Measurements from ENCODE around the gene TAF4B.
"Not testable (repeated sequence)": the region's sequence is repeated elsewhere in the genome, so short reads cannot be mapped to it uniquely, and the experiment has no call there.

Gene TAF4B

GRCh38 chr18:26237363-26237762 lies 11.1 kb downstream of the TAF4B start:
- not testable (repeated sequence) for DNase-seq

- not testable (repeated sequence) for DNase-seq
Measured at GRCh38 chr18:26238718-26239117, 12.5 kb downstream of the TAF4B start.

- not testable (repeated sequence) for DNase-seq
Measured at GRCh38 chr18:26242392-26242791, 16.1 kb downstream of the TAF4B start.

GRCh38 chr18:26245434-26245833 lies 19.2 kb downstream of the TAF4B start:
- not testable (repeated sequence) for DNase-seq

GRCh38 chr18:26252411-26252810 lies 26.2 kb downstream of the TAF4B start:
- no peak for DNase-seq

GRCh38 chr18:26254808-26255207 lies 28.6 kb downstream of the TAF4B start:
- DNase-seq, result not testable (repeated sequence)

- DNase-seq, result no peak
Measured at GRCh38 chr18:26255695-26256622, 29.7 kb downstream of the TAF4B start.

GRCh38 chr18:26258711-26259110 lies 32.5 kb downstream of the TAF4B start:
- no peak for DNase-seq

GRCh38 chr18:26259416-26259815 lies 33.2 kb downstream of the TAF4B start:
- not testable (repeated sequence) for DNase-seq

- DNase-seq, result no peak
Measured at GRCh38 chr18:26262156-26262555, 35.9 kb downstream of the TAF4B start.

- DNase-seq, result no peak
Measured at GRCh38 chr18:26267357-26267930, 41.2 kb downstream of the TAF4B start.

GRCh38 chr18:26268454-26268853 lies 42.2 kb downstream of the TAF4B start:
- DNase-seq, result peak; percentile 7

- DNase-seq, result no peak
Measured at GRCh38 chr18:26271917-26272549, 45.8 kb downstream of the TAF4B start.

- no peak for DNase-seq
Measured at GRCh38 chr18:26277374-26277773, 51.1 kb downstream of the TAF4B start.

GRCh38 chr18:26279428-26279827 lies 53.2 kb downstream of the TAF4B start:
- DNase-seq, result no peak

- DNase-seq, result no peak
Measured at GRCh38 chr18:26286008-26286407, 59.8 kb downstream of the TAF4B start.

GRCh38 chr18:26287644-26288043 lies 61.4 kb downstream of the TAF4B start:
- no peak for DNase-seq

GRCh38 chr18:26290385-26290784 lies 64.1 kb downstream of the TAF4B start:
- no peak for DNase-seq

GRCh38 chr18:26293982-26294381 lies 67.7 kb downstream of the TAF4B start:
- DNase-seq, result no peak

GRCh38 chr18:26298107-26298506 lies 71.9 kb downstream of the TAF4B start:
- no peak for DNase-seq

- no peak for DNase-seq
Measured at GRCh38 chr18:26301681-26302080, 75.4 kb downstream of the TAF4B start.

- DNase-seq, result not testable (repeated sequence)
Measured at GRCh38 chr18:26303222-26303621, 77.0 kb downstream of the TAF4B start.

GRCh38 chr18:26304511-26304910 lies 78.3 kb downstream of the TAF4B start:
- no peak for DNase-seq

Measured in fibroblast of skin of right biceps (primary cell).